GM19467 (cell line): ENCODE data around the gene IFNL2.
"Not testable (repeated sequence)": the region's sequence is repeated elsewhere in the genome, so short reads cannot be mapped to it uniquely, and the experiment has no call there.

Experiments used
- ATAC-seq: cut with Tn5 transposase; IDR thresholded peaks from one replicate; pipeline ENCODE4 v1.9.1; 2021; ENCODE audit warnings: mild to moderate bottlenecking, moderate library complexity; ENCODE audit not compliant: unreplicated experiment

The IFNL2 gene

DNA sequence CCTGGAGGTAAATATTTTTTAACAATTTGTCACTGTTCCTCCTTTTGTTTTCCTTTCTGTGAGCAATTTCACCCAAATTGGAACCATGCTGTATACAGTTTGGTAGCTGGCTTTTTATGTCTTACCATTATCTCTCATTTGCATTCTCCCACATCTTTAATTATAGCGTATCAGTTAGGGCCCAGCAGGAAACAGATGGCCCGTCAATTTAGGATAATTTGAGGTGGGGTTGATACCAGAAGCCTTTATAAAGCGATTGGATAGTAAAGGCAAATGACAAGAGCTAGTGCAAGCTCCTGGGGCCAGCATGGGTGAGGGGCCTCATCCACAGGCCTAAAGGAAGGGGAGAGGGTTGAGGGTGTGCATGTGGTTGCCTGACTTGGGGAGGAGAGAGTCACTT is 15.7 kb upstream of the IFNL2 start:
- ATAC-seq, result no peak

DNA sequence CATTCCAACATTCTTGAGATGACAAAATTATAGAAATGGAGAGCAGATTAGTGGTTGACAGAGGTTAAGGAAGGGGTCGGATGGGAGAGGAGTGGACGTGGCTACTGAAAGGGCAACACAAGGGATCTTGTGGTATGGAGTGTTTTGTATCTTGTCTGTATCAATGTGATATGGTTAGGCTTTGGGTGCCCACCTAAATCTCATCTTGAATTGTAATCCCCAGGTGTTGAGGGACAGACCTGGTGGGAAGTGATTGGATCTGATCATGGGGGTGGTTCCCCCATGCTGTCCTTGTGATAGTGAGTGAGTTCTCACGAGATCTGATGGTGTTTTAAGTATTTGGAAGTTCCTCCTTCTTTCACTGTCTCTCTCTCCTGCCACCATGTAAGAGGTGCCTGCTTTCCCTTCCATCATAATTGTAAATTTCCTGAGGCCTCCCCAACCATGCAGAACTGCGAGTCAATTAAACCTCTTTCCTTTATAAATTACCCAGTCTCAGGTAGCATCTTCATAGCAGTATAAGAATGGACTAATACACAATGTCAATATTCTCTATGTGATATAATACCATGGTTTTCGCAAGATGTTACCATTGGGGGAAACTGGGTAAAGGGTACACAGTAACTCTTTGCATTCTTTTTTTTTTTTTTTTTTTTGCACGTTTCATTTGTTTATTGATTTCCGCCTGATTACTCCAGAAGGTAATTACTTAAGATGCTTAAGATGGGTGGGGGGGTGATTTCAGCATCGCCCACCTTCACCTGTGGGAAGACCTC is 14.6 kb upstream of the IFNL2 start:
- no peak for ATAC-seq

DNA sequence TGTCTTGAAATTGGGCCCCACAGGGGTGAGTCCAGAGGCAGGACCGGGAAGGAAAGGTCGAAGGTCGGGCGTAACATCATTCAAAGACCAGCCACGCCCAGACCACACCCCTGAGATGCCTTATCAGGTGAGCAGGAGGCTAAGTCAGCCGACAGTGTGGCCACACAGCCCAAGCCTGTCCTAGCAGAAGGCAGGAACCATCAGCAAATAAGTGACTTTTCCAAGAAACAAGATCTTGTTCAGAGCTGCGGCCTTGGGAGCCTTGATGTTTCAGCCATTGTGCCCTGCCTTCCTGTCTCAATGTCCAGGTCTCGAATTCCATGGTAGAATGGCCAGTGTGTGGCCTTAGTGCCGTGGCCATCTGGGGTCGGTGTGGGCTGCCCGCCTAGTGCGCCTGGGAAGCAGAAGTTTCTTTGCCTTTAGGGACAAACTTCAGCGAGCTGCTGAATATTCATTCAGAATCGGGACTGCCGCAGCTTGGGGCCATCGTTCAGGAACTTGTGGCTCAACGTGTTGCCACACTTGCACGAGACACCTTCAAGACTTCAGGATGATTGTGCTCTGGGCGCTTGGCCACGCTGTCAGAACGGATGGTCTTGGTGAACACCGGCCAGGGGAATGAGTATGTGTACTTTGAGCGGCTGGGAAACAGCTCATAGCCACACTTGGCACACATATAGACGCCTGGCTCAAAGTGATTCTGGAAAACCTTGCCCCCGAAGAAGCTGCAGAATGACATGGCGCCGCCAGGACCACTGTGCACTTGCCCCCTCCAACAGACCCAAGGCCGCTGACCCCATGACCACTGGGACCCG is 13.5 kb upstream of the IFNL2 start:
- no peak for ATAC-seq

DNA sequence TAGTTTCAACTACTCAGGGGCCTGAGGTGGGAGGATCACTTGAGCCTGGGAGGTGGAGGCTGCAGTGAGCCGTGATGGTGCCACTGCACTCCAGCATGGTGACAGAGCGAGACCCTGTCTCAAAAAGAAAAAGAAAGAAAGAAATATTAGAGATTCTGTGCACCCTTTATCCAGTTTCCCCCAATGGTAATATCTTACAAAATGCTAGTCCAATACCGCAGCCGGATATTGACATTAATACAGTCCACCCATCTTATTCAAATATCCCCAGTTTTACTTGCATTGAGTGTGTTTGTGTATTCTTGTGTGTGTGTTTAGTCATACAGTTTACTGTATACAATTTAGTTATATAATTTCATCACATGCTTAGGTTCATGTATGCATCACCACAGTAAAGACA is 11.0 kb upstream of the IFNL2 start:
- no peak for ATAC-seq

DNA sequence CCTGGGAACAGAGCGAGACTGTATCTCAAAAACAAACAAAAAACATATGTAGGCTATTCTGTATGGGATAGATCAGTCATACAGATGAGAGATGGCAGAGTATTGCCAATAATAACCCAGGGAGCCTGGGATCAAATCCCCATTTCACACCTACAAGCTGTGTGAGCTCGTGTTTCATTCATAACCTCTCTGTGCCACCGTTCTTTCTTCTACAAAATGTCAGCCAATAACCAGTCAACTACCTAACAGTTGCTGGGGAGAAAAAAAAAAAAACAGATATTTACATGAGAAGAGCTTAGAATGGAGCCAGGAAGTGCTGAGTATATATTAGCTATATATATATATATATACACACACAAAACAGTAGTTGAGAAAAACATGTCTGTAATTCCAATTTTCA is 6.5 kb upstream of the IFNL2 start:
- no peak for ATAC-seq

DNA sequence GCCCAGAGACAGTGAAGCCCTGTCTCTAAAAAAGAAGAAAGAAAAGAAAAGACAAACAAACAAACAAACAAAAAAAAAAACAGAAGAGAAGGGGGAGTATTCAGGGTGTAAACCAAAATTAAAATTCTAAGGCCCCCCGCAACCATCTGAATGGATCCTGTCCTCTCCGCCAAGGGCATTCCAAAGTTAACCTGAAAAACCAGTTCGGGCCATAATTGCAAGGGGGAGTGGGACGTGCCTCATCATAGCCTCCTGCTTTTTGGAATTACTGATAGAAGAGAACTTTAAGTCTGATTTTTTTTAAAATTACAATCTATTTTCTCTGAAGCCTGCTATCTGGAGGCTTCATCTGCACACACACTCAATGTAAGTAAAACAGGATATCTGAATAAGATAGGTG is 5.7 kb upstream of the IFNL2 start:
- no peak for ATAC-seq

DNA sequence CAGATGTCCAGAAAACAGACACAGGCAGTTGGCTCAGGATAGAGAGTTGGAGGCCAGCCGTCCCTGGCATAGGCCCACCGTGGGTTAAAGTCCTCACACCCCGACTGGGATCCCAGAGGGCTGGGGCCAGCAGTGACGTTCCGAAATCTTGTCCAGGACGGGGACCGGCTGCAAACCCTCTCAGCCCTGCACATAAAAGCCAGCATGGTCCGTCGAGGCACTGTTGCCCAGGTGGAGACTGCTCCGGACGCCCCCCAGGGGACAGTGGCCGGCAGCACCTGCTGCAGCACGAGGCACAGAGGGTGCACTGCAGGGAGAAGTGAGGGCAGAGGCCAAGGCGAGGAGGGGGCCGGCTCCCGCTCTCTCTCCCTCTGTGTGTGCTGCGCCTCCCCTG is 4.3 kb upstream of the IFNL2 start:
- ATAC-seq, result no peak

DNA sequence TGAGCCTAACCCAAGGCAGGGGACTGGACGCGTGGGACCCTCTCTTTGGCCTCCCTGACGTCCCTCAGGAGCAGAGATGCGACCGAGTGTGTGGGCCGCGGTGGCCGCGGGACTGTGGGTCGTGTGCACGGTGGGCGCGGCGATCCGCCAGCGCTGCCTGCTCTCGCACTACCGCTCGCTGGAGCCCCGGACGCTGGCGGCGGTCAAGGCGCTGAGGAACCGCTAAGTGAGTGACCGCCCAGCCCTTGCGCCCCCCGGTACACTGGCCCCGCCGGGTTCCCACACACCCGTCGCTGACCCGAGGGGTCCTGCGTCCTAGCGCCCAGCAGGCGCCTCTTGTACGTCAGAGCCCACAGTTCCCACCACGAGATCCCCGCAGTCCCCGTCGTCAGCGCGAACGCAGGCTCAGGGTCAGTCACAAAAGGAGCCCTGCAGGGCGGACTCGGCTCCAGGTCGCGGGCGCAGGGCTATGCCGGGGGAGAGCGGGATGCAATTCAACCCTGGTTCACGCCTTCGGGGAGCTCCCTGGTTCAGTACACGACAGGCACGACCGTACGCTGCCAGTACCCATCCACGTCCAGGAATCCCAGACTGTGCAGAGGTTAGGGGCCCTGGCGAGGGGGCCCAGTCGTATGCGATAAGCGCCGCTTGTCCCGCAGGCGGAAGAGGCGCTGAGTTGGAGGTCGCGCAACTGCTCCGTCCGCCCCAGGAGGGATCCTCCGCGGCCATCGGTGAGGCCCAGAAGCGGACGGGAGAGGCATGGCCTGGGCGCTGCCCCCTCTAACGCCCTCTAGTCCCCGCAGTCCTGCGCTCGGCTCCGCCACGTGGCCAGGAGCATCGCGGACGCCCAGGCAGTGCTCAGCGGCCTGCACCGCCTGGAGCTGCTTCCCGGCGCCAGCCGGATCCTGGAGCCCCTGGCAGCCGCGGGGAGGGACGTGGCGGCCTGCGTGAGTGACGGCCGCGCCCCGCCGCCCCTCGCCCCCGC is 3.6 kb upstream of the IFNL2 start:
- ATAC-seq, result no peak

DNA sequence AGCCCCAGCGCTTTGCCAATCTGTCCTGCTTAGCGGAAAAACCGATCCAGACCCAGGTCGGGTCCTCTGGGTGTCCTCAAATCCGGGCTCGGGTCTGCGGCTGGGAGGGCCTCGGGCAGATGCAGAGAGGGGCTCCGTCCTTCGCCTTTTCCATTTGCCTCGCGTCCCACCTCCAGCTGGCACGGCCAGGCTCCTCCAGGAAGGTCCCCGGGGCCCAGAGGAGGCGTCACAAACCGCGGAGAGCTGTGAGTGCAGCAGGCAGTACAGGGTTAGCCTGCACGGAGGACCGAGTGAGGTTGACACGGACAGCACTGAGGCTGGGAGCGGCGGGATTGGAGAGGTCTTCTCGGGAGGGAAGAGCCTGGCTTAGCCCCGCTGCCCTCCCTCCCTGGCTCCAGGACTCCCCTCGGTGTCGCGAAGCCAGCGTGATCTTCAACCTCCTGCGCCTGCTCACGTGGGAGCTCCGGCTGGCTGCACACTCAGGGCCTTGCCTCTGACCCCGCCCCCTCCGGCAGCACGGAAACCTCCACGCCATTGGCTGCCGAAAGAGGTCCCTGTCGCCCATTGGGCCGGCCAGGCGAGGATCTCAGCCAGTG is 2.8 kb upstream of the IFNL2 start:
- ATAC-seq, result no peak

DNA sequence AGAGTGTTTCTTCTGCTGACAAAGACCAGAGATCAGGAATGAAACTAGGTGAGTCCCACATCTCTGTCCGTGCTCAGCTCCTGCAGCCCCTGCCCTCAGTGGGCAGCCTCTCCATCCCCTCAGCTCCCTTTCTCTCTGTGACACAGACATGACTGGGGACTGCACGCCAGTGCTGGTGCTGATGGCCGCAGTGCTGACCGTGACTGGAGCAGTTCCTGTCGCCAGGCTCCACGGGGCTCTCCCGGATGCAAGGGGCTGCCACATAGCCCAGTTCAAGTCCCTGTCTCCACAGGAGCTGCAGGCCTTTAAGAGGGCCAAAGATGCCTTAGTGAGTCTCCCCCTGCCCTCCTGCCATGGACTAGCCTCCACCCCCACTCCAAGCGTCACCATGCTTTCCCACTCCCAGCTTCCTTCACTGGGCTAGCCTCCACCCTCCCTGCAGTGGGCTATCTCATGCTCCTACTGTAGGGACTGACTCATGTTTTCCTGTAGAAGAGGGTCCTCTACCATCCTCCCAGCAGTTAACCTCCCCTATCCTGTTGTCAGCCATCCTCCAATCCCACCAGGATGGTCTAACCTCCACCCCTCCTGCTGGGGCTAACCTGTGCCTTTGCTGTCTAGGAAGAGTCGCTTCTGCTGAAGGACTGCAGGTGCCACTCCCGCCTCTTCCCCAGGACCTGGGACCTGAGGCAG is 481 bp downstream of the IFNL2 start:
- ATAC-seq, result not testable (repeated sequence)

DNA sequence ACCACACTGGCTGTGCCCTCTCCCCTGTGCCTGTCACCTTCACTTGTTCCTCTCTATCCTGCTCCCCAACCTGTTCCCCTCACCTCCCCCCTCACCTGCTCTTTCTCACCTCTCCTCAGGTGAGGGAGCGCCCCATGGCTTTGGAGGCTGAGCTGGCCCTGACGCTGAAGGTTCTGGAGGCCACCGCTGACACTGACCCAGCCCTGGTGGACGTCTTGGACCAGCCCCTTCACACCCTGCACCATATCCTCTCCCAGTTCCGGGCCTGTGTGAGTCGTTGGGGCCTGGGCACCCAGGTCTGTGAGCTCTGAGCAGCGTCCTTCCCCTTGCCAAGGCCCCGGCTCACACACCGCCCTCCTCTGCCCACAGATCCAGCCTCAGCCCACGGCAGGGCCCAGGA is 1.2 kb downstream of the IFNL2 start:
- ATAC-seq, result not testable (repeated sequence)

DNA sequence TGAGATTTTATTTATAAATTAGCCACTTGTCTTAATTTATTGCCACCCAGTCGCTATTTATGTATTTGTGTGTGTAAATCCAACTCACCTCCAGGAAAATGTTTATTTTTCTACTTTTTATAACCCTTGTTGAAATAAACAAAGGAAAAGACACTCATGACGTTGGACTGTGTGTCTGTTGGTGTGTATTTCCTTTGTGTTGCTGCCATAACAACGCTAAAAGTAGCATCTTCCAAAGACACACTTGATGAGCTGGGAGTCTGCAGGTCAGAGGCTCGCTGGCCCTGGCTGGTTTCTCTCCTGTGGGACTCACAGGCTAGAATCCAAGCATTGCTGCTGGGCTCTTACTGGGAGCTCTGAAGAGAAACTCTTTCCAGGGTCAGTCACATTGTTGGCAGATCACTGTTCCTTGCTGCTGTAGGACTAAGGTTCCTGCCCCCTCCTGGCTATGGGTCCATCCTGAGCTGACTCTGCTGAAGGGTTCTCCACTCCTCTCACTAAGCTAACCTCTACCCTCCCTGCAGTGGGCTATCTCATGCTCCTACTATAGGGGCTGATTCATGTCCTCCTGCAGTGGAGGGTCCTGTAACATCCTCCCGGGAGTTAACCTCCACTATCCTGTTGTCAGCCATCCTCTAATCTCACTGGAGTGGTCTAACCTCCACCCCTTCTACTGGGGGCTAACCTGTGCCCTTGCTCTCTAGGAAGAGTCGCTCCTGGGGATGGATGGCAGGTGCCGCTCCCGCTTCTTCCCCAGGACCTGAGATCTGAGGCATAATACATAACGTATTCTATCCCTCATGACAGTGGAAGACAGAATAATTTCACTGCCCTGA is 2.1 kb downstream of the IFNL2 start:
- ATAC-seq, result no peak

DNA sequence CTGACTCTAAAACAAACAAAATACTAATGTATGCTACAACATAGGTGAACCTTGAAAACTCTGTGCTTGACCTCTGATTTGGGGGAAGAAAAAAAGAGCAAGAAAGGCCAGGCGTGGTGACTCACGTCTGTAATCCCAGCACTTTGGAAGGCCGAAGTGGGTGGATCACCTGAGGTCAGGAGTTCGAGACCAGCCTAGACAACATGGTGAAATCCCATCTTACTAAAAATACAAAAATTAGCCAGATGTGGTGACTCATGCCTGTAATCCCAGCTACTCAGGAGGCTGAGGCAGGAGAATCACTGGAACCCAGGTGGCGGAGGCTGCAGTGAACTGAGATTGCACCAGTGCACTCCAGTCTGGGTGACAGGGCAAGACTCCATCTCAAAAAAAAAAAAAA is 5.7 kb downstream of the IFNL2 start:
- ATAC-seq, result not testable (repeated sequence)

DNA sequence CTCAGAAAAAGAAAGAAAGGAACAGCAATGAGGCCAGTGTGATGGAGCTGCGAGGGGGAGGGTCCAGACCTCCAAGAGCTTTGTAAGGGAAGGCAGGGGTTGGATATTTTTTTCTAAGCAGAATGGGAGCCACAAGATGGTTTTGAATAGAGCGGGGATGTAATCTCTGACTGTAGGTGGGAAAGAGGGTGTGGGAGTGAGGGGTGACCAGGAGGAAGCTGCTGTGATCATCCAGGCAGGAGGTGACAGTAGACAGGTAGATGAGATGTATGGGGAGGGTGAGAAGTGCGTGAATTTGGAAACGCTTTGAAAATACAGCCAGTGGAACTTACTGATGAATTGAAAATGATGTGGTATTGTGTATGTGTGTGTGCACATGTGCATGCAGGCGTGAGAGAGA is 7.4 kb downstream of the IFNL2 start:
- no peak for ATAC-seq

DNA sequence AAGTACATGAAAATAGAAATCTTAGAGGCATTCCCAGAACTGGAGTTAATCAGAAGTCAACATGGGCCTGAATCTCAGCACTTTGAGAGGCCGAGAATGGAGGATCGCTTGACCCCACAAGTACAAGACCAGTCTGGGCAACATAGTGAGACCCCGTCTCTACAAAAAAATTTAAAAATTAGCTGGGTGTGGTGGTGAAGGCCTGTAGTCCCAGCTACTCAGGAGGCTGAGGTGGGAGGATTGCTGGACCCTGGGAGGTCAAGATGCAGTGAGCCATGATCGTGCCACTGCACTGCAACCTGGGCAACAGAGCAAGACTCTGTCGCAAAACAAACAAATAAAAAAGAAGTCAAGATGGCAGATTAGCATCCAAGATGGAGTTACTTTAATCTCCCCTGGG is 8.5 kb downstream of the IFNL2 start:
- no peak for ATAC-seq

DNA sequence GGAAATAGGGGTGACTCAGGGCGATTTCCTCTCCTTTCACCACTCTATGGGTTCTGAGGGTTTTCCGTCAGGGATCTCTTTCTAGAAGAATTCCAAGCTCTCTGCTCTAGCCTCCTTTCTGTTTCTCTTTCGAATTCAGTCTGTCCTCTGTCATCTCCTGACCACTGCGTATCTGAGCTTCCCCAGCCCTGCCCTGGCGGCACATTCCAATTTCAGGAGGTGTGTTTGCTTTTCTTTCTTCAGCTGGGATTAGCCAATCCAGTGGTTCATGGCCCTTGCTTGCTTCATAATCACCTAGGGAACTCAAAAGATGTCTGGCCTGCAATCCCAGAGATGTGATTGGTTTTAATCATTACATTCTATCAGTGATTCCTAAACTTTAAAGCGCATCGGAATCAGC is 9.4 kb downstream of the IFNL2 start:
- ATAC-seq, result no peak

DNA sequence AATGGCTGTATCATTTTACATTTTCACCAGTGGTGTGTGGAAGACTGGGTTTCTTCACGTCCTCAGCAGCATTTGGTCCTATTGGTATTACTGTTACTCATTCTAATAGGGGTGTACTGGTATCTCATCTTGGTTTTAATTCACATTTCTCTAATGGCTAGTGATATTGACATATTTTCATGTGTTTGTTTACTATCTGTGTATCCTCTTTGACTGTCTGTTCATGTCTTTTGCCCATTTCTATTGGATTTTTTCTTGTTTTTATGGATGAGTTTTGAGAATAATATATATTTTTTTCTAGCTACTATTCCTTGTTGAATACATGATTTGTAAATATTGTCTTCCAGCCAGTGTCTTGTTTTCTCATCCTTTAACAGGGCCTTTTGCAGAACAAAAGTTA is 13.8 kb downstream of the IFNL2 start:
- no peak for ATAC-seq

DNA sequence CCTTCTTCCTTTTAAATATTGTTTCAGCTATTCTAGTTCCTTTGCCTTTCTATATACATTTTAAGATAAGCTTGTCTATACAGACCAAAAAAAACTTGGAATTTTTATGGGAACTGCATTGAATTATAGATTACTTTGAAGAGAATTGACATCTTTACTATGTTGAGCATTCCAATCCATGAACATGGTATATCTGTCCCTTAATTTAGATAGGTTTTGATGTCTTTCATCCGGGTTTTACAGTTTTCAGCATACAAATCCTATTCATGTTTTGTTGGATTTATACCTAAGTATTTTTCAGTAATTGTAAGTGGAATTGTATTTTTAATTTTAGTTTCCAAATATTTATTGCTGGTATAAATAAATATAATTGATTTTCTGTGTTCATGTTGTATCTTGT is 15.8 kb downstream of the IFNL2 start:
- no peak for ATAC-seq

DNA sequence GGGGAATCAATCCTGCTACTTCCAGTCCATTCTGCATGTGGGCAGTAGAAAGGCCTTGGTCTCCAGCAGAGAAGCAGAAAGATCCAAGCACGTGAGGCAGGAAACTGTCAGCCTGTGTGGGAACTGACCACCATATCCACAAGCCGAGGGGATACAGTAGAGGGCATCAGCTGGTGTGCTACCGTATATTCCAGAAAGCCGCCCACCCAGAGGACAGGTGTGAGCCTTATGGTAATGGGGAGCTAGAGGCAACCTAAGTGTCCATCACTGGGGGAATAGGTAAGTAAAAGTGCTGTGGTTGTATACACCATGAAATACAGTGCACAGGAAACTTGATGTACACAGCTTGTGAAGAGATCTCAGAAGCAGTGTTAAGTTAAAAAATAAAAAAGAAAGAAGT is 25.2 kb downstream of the IFNL2 start:
- no peak for ATAC-seq
